HG03354 (cell line): ENCODE measurements around the gene CCDC183.
"Not testable (repeated sequence)": the region's sequence is repeated elsewhere in the genome, so short reads cannot be mapped to it uniquely, and the experiment has no call there.

Experiments used
- ATAC-seq: cut with Tn5 transposase; IDR thresholded peaks from one replicate; pipeline ENCODE4 v1.9.1; 2021; ENCODE audit warnings: mild to moderate bottlenecking; ENCODE audit not compliant: unreplicated experiment, poor library complexity, severe bottlenecking

CCDC183 gene

DNA sequence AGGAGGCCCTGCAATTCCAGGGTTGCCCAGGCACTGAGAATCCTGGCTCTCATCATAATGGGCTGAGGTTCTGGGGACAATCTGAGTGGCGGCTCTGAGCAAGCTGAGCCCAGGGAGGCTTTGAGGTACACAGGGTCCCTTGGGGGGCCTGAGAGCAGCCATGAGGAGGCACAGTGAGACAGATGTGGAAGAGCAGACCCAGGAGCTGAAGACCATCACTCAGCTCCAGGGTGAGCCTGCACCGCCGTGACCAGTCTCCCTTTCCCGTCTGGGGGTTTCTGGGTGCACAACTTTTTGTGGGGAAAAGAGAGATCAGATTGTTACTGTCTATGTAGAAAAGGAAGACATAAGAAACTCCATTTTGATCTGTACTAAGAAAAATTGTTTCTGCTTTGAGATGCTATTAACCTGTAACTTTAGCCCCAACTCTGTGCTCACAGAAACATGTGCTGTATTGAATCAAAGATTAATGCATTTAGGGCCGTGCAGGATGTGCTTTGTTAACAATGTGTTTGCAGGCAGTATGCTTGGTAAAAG lies at the start of gene CCDC183:
Gene CCDC183 (plus strand): TSS at position 101 of the 537 bp plus-strand sequence. CDS start 60 bp downstream, at position 161.
- no peak for ATAC-seq

DNA sequence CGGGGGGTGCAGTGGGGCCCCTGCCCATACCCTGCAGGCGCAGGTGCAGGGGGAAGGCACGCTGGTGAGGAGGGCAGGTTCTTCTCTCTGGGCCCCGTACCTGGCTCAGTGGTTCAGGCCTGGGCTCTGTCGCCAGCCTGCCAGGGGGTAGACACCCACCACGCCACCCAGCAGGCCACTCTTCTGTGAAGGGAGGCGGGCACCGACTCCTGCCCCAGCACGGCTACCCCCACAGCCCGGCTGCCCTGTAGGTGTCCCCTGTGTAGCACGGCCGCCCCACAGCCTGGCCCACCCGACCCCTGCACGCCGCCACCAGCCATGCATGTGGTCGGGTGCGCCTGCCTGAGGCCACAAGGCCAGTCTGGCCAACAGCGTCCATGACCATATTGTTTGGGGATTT lies 49.5 kb upstream of the CCDC183 start:
- no peak for ATAC-seq

DNA sequence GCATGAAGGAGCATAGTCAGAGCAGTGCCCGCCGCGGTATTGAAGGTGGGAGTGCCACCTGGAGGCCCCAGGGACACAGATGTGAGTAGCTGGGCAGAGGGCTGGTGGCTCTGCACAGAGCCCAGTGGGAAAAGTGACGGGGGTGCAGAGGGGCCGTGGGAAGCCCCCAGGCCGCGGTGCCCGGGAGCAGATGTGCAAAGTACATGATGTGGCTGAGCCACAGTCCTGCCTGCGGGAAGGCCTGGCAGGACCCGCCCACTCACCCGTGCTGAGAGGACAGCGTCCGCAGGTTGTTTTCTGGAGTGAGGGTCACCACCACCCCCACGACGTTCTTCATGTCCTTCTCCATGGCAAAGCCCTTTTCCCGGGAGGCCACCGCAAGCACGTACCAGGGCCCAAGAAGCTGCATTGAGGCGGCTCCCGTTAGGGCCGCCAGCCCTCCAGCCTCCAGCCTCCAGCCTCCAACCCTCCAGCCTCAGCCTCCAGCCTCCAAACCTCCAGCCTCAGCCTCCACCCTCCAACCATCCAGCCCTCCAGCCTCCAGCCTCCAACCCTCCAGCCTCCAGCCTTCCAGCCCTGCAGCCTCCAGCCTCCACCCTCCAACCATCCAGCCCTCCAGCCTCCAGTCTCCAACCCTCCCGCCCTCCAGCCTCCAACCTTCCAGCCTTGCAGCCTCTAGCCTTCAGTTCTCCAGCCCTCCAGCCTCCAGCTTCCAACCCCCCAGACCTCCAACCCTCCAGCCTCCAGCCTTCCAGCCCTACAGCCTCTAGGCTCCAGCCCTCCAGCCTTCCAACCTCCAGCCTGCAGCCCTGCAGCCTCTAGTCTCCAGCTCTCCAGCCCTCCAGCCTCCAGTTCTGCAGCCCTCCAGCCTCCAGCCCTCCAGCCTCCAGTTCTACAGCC lies 48.7 kb upstream of the CCDC183 start:
- ATAC-seq = no peak

DNA sequence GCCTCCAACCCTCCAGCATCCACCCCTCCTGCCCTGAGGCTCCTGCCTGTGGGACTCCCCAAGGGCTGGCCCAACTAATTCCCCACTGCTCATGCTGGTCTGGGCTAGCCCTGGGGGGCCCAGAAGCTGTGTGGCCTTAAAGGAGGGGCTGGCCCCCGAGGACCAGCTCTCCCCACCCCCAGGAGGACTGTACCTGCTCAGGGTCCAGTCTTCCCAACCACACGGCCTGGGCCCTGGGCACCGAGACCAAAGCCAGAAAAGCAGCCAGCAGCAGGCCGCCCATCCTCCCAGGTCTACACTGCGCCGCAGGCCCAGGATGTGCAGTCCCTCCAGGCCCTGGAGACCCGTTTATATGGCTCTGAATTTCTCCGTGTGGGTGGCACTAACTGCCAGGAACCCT lies 47.9 kb upstream of the CCDC183 start, which contains the start of gene LCN6:
Gene LCN6 (minus strand): TSS at position 325 of the 400 bp plus-strand sequence. CDS start 42 bp downstream, at position 283.
- ATAC-seq = no peak

DNA sequence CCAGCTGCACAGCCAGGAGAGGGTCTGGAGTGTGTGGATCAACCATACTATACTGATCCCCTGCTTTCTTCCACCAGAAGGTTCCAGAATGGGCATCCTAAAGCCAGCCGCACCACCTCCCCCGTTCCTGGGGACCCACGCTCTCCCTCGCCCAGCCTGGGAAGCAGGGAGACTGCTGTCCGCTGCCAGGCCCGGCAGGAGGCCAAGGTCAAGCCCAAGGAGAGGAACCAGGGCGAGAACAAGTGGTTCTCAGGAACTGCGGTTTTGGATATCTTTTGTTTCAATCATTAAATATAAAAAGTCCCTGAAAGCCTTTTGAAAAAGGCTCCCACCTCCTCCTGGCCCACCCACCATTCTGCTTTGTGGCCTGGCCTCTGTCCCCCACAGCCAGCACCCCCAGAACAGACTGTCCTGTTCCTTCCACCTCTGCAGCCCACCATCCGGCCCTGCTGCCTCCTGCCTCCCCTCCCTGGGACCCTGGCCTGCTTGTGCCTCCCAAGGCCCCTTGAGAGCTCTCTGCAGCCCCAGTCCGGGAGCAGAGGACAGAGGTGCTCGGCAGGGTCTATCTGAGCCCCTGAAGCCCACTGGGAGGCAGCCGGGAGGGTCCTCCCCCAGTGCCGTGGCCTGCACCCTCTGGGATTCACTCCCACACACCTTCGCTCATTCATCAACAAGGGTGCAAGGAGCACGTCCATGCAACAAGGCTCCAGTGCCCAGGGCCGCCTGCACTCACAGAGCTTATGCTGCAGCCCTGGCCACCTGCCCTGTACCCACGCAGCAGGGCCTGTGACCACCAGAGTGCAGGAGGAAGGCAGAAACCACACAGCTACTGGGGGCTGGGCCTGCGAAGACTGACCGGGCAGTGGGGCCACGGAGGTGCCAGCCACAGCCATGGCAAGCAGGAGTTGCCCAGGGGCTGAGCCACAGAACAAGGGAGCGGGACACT lies 47.2 kb upstream of the CCDC183 start:
- no peak for ATAC-seq

DNA sequence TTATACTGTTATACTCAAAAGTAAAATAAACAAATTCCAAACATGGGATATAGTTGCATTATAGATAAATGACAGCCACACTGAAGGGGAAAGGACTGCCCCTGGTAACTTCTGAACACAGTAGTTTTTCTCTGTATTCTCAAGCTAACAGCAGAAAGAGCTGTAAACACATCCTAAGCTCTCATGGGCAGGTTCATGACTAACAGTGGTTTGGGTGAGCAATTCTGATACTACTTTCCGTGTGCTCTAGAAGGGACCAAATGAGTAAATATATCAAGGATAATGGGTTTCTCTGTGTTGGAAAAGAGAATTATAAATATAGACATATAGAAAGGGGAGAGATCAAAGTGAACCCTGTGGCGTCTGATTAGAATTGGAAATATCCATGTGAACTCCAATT lies 45.6 kb upstream of the CCDC183 start:
- ATAC-seq = no peak

DNA sequence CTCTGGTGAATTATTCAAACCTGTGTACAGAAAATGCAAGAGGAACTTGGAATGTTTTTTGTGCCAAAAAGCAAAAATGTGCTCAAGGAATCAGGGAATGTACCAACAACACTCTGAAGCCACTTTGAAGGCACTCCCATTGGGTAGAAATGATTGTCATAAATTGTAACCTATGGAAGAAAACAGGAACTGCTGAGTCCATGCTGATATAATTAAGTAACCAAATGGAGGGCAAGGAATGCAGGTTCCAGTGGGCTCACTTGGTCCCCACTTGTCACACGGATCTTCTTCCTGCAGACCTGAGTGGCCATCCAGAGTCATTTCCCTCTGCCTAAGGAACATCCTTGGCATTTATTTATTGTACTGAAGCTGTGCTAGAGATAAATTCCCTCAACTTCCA lies 44.9 kb upstream of the CCDC183 start:
- no peak for ATAC-seq

DNA sequence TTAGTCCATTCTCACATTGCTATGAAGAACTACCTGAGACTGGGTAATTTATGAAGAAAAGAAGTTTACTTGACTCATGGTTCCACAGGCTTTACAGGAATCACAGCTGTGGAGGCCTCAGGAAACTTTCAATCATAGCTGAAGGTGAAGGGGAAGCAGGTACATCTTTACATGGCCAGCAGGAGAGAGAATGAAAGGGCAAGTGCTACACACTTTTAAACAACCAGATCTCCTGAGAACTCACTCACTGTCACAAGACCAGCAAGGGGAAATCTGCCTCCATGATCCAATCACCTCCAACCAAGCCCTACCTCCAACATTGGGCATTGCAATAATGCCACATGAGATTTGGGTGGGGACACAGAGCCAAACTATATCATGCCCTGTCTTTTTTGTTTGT lies 44.3 kb upstream of the CCDC183 start:
- ATAC-seq = no peak

DNA sequence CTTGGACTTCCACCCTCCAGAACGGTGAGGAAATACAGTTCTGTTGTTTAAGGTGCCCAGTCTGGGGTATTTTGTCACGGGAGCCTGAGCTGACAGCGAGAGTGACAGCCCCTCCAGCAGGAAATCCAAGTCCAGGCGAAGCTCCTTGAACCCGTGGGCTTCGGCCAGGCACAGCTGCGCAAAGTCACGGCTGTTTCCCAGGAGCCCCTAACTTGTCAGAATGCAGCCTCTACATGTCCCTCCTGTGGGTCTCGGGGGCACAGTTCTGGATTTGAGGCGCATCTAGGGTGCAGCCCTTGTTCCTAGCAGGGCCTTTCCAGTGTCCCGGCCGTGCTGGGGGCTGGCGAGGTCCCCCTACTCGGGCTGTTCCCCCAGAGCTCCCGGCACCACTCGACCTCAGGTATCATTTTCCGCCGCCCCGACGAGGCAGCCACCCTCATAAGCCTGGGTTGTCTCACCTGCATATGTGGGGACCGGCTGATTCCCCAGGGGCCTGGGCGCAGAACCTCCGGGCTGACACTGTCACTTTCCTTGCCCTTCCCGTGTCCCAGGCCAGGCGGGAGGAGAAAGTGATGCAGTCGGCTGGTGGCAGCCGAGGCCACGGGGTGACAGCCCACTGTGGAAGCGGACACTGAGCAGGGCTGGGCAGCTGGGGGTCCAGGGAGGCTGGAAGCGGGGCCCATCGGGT lies 42.6 kb upstream of the CCDC183 start:
- no peak for ATAC-seq

DNA sequence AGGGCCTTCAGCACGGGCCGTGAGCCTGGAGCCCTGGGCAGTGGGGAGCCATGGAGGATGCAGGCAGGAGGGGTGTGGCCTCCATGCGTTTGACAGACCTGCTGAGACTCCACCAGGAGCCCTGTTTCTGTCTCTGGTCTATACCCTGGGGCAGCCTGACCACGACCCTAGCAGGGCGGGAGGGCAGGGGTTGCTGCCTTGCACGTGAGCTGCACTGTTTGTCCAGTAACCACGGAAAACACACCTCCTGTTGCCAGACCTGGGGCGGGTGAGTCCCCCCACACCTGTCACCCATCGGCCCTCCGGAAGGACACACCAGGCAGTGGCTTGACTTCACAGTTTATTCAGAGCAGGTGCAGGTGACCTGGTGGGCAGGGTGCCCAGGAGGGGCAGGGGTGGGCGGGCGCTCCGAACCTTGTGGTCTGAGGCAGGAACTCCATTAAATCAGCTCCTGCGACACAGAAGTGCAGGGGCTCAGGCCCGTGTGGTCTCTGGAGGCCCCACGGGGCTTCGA lies 42.0 kb upstream of the CCDC183 start:
- no peak for ATAC-seq

DNA sequence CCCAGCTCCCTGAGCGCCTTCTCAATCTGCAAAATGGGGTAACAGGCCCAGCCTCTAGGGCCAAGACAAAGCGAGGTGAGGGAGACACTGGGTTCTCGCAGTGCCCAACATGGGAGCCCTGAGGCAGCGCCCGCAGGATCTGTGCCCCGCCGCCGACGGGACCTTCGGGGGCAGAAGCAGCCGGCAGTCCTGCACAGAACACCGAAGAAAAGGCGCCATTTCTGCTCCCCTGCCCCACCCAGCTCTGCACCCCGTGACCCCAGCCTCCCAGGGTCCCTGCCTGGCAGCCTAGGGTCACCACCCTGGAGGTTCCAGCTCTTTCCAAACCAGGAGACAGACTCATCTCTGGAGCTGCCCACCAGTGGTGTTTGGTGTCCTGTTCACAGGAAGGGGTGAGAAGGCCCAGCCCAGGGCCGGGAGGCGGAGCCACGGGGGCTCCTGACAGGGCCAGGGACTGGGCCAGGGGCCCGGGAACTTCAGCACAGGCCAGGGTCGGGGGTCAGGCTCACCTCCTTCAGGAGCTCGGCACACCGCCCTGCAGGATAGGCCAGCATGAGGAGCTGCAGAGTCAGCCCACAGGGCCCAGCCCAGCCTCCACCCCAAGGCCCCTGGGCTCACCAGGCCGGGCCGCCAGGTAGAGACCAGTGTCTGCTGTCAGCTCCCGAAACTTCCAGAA lies 41.4 kb upstream of the CCDC183 start:
- no peak for ATAC-seq

DNA sequence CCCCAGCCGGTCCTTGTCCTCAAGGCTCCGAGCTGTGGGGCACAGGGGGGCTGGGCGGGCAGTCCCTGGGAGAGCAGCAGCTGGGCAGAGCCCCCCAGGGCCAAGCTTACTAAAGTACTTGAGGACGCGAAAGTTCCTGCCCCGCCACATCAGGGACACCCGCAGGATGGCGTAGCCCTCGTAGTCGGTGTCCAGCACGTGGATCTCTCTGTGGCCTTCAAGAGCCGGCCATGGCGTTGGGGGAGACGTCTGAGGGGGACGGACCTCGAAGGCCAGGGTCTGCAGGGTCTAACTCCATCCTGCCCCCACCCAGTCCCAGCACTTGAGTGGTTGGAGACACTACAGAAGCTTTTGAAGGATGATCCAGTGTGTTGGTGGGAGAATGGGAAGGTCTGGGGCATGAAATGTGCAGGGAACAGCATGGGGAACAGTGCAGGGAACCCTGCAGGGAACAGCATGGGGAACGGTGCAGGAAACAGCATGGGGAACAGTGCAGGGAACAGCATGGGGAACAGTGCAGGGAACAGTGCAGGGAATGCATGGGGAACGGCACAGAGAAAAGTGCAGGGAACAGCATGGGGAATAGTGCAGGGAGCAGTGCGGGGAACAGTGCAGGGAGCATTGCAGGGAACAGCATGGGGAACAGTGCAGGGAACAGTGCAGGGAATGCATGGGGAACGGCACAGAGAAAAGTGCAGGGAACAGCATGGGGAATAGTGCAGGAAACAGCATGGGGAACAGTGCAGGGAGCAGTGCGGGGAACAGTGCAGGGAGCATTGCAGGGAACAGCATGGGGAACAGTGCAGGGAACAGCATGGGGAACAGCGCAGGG lies 40.6 kb upstream of the CCDC183 start:
- not testable (repeated sequence) for ATAC-seq

DNA sequence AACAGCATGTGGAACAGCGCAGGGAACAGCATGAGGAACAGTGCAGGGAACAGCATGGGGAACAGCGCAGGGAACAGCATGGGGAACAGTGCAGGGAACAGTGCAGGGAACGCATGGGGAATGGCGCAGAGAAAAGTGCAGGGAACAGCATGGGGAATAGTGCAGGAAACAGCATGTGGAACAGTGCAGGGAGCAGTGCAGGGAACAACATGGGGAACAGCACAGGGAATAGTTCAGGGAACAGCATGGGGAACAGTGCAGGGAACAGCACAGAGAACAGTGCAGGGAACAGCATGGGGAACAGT lies 40.1 kb upstream of the CCDC183 start:
- no peak for ATAC-seq

DNA sequence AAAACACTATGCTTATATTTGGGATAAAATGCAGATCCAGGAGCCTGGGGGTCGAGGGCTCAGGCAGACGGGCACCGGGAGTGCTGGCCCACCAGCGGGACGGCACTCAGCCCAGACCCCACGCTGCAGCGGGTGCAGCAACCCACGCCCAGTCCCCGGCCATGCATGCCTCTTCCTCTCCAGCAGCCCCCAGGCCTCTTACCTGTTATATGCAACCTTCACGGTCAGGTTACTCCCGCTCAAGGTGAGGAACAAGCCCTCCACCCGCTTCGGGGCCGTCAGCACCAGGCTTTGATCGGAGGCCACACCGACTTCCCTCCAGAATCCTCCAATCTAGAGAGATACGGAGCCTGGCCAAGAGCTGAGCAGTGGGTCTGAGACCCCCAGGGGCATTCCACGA lies 39.3 kb upstream of the CCDC183 start:
- ATAC-seq = no peak

DNA sequence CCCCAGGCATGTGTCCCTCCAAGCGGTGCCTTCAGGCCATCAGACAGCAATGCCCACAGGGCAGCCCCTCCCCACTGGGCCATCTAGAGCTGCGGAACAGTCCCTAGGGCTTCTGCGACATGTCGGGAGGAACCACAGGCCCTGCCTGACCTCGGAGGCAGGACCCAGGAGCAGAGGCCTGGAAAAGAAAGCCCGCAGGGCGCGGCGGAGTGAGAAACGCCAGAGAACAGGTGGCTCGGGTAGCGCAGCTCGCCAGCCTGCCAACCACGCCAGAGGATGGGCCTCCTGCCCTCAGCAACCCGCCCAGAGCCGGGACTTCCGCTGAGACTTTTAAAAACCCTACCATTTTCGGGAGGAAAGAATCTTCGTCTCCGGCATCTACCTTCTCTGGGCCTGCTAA lies 38.8 kb upstream of the CCDC183 start:
- no peak for ATAC-seq

DNA sequence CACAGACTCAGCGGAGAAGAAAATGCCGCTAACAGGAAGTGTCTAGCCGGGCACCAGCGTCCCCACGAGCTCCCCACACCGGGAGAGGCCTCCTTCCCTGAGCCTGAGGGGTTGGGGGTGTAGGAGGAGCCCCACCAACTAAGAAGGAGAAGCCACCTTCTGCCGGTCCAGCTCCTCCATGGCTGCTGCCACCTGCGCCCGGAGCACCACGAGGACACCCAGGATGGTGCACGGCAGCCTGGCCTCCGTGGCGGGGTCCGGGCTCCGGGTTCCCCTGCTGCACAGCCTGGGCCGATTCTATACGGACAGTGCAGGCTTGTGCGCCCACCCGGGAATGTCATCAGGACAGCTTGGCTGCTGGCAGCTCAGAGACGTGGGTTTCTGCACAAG lies 38.4 kb upstream of the CCDC183 start:
- no peak for ATAC-seq

DNA sequence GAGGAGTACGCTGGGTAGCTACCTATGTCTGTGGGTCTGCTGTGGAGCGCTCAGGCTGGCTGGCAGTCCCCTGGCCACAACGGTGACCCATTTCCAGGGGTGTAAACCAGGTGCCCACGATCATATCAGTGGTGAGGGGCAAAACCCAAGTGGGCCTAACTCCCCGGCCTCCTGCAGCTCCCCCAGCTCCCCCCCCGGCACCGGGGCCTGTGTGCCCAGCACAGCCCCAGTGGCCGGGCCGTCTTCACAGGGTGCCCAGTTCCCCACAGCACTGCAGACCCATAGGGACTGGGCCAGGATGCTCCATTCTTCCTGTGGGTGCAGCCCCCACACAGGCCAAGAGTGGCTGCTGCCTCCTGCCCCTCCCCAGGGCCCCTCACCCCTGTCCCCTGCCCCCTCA lies 37.1 kb upstream of the CCDC183 start:
- no peak for ATAC-seq
